Fibroblast of lung (primary cell): Measurements from ENCODE around the gene TMEM214.

ENCODE experiments used
- CTCF ChIP-seq, 2 donors: IDR thresholded peaks in 1 of 2; conservative IDR thresholded peaks in 1 of 2; 1 replicate in 1 of 2; 2 replicates in 1 of 2; pipeline ENCODE4 v1.5.1; 2011 to 2012; ENCODE audit warnings: low read length in 2 of 2, control low read depth in 1 of 2, inconsistent platforms in 1 of 2, low read depth in 1 of 2, mild to moderate bottlenecking in 1 of 2
- EZH2 ChIP-seq: IDR thresholded peaks from 2 replicates; pipeline ENCODE4 v1.5.1; 2012; ENCODE audit warnings: low read length, control low read depth, mild to moderate bottlenecking; ENCODE audit errors: missing control alignments

- TF ChIP-seq EZH2 (no peak), CTCF (conservative IDR thresholded peaks at IDR 0.05 in 1 of 2, IDR thresholded peaks at IDR 0.05 in 1 of 2; ENCODE audit: low read depth in 1 of 2, low read length in 2 of 2) (no peak)
Observed at GRCh38 chr2:26994983-26995382, 37.8 kb upstream of the TMEM214 start.
